Suppressor macrophage treated with lipopolysaccharide for 1 hour (primary cell): ENCODE results near the gene KIF16B.
"Not testable (repeated sequence)": the region's sequence is repeated elsewhere in the genome, so short reads cannot be mapped to it uniquely, and the experiment has no call there.

Source experiments
- DNase-seq, 3 donors: peaks; one replicate each; pipeline ENCODE4 v3.0.0-alpha.2; 2020 to 2022

The KIF16B gene

DNA sequence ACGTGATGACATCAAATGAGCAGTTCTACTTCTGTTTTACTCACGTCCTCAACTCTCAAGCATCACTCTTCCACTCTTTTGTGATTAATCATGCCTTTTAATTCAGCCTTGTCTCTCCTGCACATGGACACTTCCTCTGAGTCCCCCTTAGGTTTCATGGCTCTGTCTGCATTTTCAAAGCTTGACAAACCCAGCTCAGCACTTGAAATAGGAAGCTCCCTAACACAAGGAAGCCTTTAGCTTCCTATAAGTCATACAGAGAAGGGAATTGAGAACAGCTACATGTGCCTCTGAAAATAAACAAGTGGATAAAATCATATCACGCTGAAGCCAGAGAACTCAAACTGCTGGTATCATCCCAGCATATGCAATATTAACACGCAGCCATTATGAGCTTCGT is 21.2 kb downstream of the KIF16B start:
- DNase-seq: peak in 2 of 3 donors; percentile 2 to 20

- peak in 1 of 3 donors; percentile 4 for DNase-seq
These were observed 21.6 kb downstream of the KIF16B start for GRCh38 chr20:16551607-16552006.

DNA sequence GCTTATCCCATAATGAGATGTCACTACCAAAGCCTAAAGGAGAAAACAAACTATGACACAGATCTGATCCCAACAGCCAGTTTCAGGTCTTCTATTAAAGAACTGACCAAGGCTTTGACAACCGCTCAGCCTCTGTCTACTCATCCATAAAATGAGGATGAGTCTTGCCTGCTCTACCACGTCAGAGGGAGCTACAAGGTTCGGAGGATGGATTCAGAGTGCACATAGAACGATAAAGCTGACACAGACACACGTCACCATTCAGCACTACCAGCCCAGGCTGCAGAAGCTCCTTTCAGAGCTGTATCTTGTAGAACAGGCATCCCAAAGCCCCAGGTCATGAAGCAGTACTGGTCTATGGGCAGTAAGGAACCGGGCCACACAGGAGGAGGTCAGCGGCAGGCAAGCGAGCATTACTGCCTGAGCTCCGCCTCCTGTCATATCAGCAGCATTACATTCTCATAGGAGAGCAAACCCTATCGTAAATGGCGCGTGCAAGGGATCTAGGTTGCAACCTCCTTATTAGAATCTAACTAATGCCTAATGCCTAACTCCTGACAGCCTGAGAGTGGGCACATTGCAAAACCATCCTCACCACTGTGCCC is 25.1 kb downstream of the KIF16B start:
- DNase-seq: no peak

DNA sequence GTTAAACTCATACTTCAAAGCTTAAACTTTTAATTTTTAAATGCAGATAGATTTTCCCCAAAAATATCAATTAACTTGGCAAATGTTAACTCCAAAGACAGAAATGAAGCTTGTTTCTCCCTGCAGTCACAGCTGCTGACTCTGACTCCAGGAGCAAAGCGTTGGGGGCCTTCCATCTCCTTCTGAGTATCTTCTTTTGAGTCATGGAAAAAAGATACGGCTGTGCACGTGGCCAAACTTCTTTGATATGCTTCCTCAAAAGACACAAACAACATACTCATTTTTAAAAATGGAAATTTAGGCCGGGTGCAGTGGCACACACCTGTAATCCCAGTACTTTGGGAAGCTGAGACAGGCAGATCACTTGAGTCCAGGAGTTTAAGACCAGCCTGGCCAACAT is 28.3 kb downstream of the KIF16B start:
- no peak for DNase-seq

- DNase-seq: no peak
These were observed 30.8 kb downstream of the KIF16B start for GRCh38 chr20:16542477-16542876.

DNA sequence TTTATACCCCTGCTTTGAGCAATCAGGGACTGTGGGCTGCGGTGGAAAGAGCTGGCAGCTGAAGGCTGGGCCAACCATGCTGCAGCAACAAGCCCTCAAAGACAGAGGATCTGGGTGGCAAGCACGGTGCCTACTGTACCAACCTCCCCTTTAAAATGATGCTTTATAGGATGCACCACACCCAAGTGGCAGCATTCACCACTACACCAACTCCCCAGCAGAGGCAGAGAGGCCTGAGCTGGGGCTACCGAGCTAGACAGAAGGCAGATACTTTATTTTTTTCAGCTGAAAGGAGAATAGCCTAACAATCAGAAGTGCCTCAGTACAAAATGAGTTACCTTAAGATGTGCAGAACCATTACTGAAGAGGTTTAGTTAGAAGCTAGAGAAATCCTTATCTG is 31.4 kb downstream of the KIF16B start:
- no peak for DNase-seq

GRCh38 chr20:16541226-16541625 is 32.0 kb downstream of the KIF16B start:
- DNase-seq: no peak

DNA sequence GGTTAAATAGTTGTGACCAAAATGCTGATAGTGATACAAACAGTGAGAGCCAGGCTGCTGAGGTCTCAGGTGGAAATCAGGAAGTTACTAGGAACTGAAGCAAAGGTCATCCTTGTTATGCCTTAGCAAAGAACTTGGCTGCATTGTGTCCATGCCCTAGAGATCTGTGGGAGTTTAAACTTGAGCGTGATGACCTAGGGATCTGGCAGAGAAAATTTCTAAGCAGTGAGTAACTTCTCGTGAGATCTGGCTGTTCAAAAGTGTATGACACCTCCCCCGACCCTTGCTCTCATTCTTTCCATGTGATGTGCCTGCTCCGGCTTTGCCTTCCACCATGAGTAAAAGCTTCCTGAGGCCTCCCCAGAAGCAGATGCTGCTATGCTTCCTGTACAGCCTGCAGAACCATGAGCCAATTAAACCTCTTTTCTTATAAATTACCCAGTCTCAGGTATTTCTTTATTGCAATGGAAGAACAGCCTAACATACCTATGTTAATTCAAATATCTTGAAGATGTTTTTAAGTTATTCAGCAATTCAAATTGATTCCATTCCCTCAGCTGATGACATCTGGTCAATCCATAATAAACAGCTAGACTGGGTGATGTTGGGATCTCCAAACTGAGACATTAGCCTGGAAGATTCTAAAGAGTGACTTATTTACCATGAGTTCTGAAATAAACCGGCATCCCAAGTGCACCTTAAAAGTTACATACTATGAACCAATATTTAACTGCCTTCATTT is 33.8 kb downstream of the KIF16B start:
- no peak for DNase-seq

DNA sequence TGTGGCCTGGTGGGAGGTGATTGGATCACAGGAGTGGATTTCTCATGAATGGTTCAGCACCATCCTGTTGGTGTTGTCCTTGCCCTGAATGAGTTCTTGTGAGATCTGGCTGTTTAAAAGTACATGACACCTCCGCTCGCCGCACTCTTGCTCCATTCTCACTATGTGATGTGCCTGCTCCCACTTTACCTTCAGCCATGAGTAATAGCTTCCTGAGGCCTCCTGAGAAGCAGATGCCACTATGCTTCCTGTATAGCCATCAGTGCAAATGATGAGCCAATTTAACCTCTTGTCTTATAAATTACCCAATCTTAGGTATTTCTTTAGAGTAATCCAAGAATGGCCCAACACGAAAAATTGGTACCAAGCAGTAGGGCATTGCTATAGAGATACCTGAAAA is 34.5 kb downstream of the KIF16B start:
- DNase-seq: no peak

- DNase-seq: no peak
These were observed 35.3 kb downstream of the KIF16B start for GRCh38 chr20:16537918-16538317.

GRCh38 chr20:16537025-16537665 is 36.1 kb downstream of the KIF16B start:
- no peak for DNase-seq

DNA sequence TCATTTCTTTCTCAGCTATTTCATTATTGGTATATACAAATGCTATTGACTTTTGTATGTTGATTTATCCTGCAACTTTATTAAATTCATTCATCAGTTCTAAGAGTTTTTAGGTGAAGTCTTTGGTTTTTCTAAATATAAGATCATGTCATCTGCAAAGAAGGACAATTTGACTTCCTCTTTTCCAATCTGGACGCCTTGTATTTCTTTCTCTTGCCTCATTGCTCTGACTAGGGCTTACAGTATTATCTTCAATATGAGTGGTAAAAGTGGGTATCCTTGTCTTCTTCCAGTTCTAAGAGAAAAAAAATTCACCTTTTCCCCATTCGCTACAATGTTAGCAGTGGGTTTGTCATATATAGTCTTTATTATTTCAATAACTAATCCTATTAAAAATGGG is 38.0 kb downstream of the KIF16B start:
- DNase-seq: peak; percentile 18 to 58 (median 50)

DNA sequence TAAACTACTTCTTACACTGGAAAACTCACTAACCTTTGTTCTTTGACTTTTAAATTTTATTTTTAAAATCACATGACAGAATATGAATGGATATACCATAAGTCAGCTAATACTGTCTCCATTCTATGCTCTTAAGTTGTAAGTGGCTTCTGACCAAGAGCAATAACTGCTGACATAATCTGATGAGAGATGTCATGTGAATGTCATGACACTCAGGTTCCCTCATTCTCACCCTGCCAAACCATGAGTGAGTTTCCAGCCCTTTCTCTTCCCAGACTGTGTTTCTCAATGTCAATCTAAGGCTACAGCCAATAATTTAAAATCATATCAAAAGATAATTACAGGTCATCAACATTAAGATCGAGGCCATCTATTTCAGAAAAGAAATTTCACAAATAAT is 39.7 kb downstream of the KIF16B start:
- DNase-seq: peak; percentile 39 to 50 (median 46)

- no peak for DNase-seq
These were observed 41.8 kb downstream of the KIF16B start for GRCh38 chr20:16531485-16531884.

- no peak for DNase-seq
These were observed 43.0 kb downstream of the KIF16B start for GRCh38 chr20:16530201-16530681.

- peak; percentile 26 to 37 (median 35) for DNase-seq
These were observed 45.2 kb downstream of the KIF16B start for GRCh38 chr20:16528078-16528477.

GRCh38 chr20:16527438-16527837 is 45.8 kb downstream of the KIF16B start:
- DNase-seq: no peak

GRCh38 chr20:16526433-16527380 is 46.5 kb downstream of the KIF16B start:
- no peak for DNase-seq

DNA sequence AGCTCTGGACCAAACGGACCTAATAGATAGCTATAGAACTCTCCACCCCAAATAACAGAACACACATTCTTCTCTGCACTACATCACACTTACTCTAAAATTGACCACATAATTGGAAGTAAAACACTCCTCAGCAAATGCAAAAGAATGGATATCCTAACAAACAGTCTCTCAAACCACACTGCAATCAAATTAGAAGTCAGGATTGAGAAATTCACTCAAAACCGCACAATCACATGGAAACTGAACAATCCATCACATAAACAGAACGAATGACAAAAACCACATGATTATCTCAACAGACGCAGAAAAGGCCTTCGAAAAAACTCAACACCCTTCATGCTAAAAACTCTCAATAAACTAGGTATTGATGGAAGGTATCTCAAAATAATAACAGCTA is 50.6 kb downstream of the KIF16B start:
- not testable (repeated sequence) for DNase-seq

- DNase-seq: no peak
These were observed 53.1 kb downstream of the KIF16B start for GRCh38 chr20:16520154-16520553.

DNA sequence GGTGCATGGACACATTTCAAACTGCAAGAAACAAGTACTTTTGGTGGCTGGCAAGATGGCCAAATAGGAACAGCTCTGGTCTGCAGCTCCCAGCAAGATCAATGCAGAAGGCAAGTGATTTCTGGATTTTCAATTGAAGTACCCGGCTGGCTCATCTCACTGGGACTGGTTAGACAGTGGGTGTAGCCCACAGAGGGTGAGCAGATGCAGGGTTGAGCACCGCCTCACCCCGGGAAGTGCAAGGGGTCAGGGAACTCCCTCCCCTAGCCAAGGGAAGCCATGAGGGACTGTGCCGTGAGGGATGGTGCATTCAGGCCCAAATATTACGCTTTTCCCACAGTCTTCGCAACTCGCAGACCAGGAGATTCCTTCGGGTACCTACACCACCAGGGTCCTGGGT is 53.6 kb downstream of the KIF16B start:
- not testable (repeated sequence) for DNase-seq

DNA sequence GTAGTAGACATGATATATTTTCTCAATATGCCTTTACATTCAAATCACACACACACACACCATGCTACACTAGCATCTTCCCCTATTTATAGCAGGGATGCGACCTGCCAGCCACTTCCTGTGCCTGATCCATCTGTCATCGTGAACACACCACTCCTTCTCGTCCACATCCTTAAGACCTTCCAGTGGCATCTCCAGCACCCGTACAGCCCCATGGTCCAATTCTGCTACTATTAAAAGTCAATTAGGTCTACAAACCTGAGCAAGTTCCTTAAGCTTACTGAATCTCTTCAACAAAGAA is 54.5 kb downstream of the KIF16B start:
- DNase-seq: no peak
